GM23338 (cell line): ENCODE data around the gene SORCS2. TPM values are rescaled to one million over a fixed set of nuclear protein-coding genes. Genes with fewer than 3 reads are reported as not detected.

Experiments used
- ATAC-seq: fragments of 200-7000 bp; cut with Tn5 transposase; 3 replicates; pipeline ENCODE4 v1.9.1; 2020
- DNase-seq: peaks from one replicate; pipeline ENCODE4 v3.0.0-alpha.2; 2015; ENCODE audit warnings: low spot score
- H2AFZ ChIP-seq: fragments of 200-600 bp; sonication (generic); 2 replicates; pipeline ENCODE4 v1.8.0; 2016; ENCODE audit warnings: antibody characterized with exemption, mild to moderate bottlenecking, moderate library complexity
- H3F3A ChIP-seq: fragments of 200-600 bp; sonication (generic); replicated peaks from 2 replicates; pipeline ENCODE4 v1.8.0; 2017; ENCODE audit warnings: antibody characterized with exemption, mixed run types, low read depth
- H3K27ac ChIP-seq: fragments of 200-600 bp; sonication (generic); 2 replicates; pipeline ENCODE4 v1.6.1; 2016; ENCODE audit warnings: low read depth
- H3K27me3 ChIP-seq: fragments of 200-600 bp; sonication (generic); 2 replicates; pipeline ENCODE4 v1.8.0; 2016; ENCODE audit warnings: mild to moderate bottlenecking, mixed run types, moderate library complexity; ENCODE audit not compliant: insufficient read depth
- H3K36me3 ChIP-seq: fragments of 200-600 bp; sonication (generic); 2 replicates; pipeline ENCODE4 v1.8.0; 2016; ENCODE audit warnings: mild to moderate bottlenecking; ENCODE audit not compliant: insufficient read depth
- H3K4me1 ChIP-seq: fragments of 200-600 bp; sonication (generic); 2 replicates; pipeline ENCODE4 v1.8.0; 2016; ENCODE audit warnings: mild to moderate bottlenecking, moderate library complexity; ENCODE audit not compliant: insufficient read depth
- H3K4me2 ChIP-seq: fragments of 200-600 bp; sonication (generic); 2 replicates; pipeline ENCODE4 v1.7.1; 2017; ENCODE audit warnings: mixed run types
- H3K4me3 ChIP-seq: fragments of 200-600 bp; sonication (generic); 2 replicates; pipeline ENCODE4 v1.6.1; 2016; ENCODE audit warnings: mixed run types
- H3K79me2 ChIP-seq: fragments of 200-600 bp; sonication (generic); replicated peaks from 2 replicates; pipeline ENCODE4 v1.8.0; 2017; ENCODE audit warnings: mild to moderate bottlenecking; ENCODE audit not compliant: insufficient read depth
- H3K9me2 ChIP-seq: fragments of 200-600 bp; sonication (generic); 2 replicates; pipeline ENCODE4 v1.8.0; 2017; ENCODE audit not compliant: insufficient read depth
- H4K20me1 ChIP-seq: fragments of 200-600 bp; sonication (generic); replicated peaks from 2 replicates; pipeline ENCODE4 v1.8.0; 2017; ENCODE audit warnings: mild to moderate bottlenecking; ENCODE audit not compliant: insufficient read depth
- H3K27ac Mint-ChIP-seq: 2 replicates; pipeline ENCODE4 v1.8.0; 2020; ENCODE audit warnings: inconsistent platforms, mild to moderate bottlenecking, moderate library complexity, mixed read lengths
- H3K27me3 Mint-ChIP-seq: 3 replicates; pipeline ENCODE4 v1.8.0; 2022; ENCODE audit warnings: low read depth, mild to moderate bottlenecking, moderate library complexity, mixed read lengths, inconsistent platforms; ENCODE audit not compliant: insufficient read depth, poor library complexity
- H3K36me3 Mint-ChIP-seq: 3 replicates; pipeline ENCODE4 v1.8.0; 2021; ENCODE audit warnings: low read depth, mild to moderate bottlenecking, inconsistent platforms, moderate library complexity, mixed read lengths
- H3K4me1 Mint-ChIP-seq: 3 replicates; pipeline ENCODE4 v1.8.0; 2020; ENCODE audit warnings: mild to moderate bottlenecking, inconsistent platforms, mixed read lengths
- H3K4me3 Mint-ChIP-seq: 3 replicates; pipeline ENCODE4 v1.8.0; 2021; ENCODE audit warnings: moderate library complexity, mild to moderate bottlenecking, inconsistent platforms, mixed read lengths
- H3K9me3 Mint-ChIP-seq: 3 replicates; pipeline ENCODE4 v1.8.0; 2020; ENCODE audit warnings: moderate library complexity, mild to moderate bottlenecking, inconsistent platforms, mixed read lengths
- CREB1 ChIP-seq: fragments of 250-450 bp; sonication (Bioruptor Pico); IDR thresholded peaks from 2 replicates; pipeline ENCODE4 v1.5.0; 2020; ENCODE audit warnings: low read depth, mild to moderate bottlenecking, moderate library complexity
- CTCF ChIP-seq, 2 experiments: fragments of 200-600 bp in 1 of 2; sonication (generic) in 1 of 2; conservative IDR thresholded peaks; 2 replicates each; pipeline versions ENCODE4 v1.5.1 to v1.6.1; 2016 to 2017; ENCODE audit warnings: antibody characterized with exemption in 2 of 2, low read depth in 2 of 2, mild to moderate bottlenecking in 2 of 2, moderate library complexity in 1 of 2
- ETS1 ChIP-seq: IDR thresholded peaks from 2 replicates; pipeline ENCODE4 v1.6.1; 2016; ENCODE audit warnings: antibody characterized with exemption
- EZH2 ChIP-seq: fragments of 200-600 bp; sonication (generic); IDR thresholded peaks from one replicate; pipeline ENCODE4 v1.8.0; 2017; ENCODE audit warnings: antibody characterized with exemption, mild to moderate bottlenecking, low read depth; ENCODE audit not compliant: unreplicated experiment
- EZH2phosphoT487 ChIP-seq: fragments of 200-600 bp; sonication (generic); IDR thresholded peaks from one replicate; pipeline ENCODE4 v1.8.1; 2018; ENCODE audit warnings: antibody characterized with exemption; ENCODE audit not compliant: unreplicated experiment
- JUNB ChIP-seq: IDR thresholded peaks from one replicate; pipeline ENCODE4 v1.6.1; 2016; ENCODE audit warnings: antibody characterized with exemption; ENCODE audit not compliant: unreplicated experiment
- NANOG ChIP-seq: IDR thresholded peaks from 2 replicates; pipeline ENCODE4 v1.6.1; 2016; ENCODE audit warnings: antibody characterized with exemption, borderline replicate concordance
- POLR2AphosphoS5 ChIP-seq: IDR thresholded peaks from 2 replicates; pipeline ENCODE4 v1.6.1; 2016; ENCODE audit warnings: antibody characterized with exemption, low read depth
- REST ChIP-seq: IDR thresholded peaks from one replicate; pipeline ENCODE4 v1.6.1; 2018; ENCODE audit warnings: antibody characterized with exemption; ENCODE audit not compliant: unreplicated experiment
- STAT1 ChIP-seq: IDR thresholded peaks from one replicate; pipeline ENCODE4 v1.6.1; 2016; ENCODE audit warnings: antibody characterized with exemption; ENCODE audit not compliant: unreplicated experiment
- ZNF114 ChIP-seq: fragments of 250-450 bp; sonication (Bioruptor Pico); IDR thresholded peaks from 2 replicates; pipeline ENCODE4 v1.5.0; 2020; ENCODE audit warnings: mild to moderate bottlenecking, moderate library complexity
- ZNF331 ChIP-seq: fragments of 250-450 bp; sonication (Bioruptor Pico); IDR thresholded peaks from 2 replicates; pipeline ENCODE4 v1.5.0; 2020; ENCODE audit warnings: low read depth, mild to moderate bottlenecking, moderate library complexity
- ZNF462 ChIP-seq: fragments of 250-450 bp; sonication (Bioruptor Pico); IDR thresholded peaks from 2 replicates; pipeline ENCODE4 v1.5.0; 2020; ENCODE audit warnings: mild to moderate bottlenecking, moderate library complexity
- polyA plus RNA-seq: library from polyadenylated mRNA; unstranded; fragments of >200 nt; fragmentation: Nextera tagmentation; extraction: Ambion mirVana; gene quantifications from 2 replicates; pipeline ENCODE4 v1.2.1, GENCODE V29; 2016
- total RNA-seq: library from RNA; depleted of rRNA; stranded (reverse); fragments of >200 nt; shearing (Covaris generic); gene quantifications from 2 replicates; pipeline ENCODE4 v1.2.3, GENCODE V29; 2014

Gene SORCS2
- total and polyA plus RNA-seq, 2 experiments from 2014 or later: 0.47 to 2.4 TPM

GRCh38 chr4:7767966-7768365, 575.6 kb downstream of the SORCS2 start:
- H3K4me1 Mint-ChIP-seq: peaks cover 35% of the 10 kb centered on the region
- Histone ChIP-seq H3K79me2 (no peaks in the 10 kb centered on the region), H4K20me1 (no peaks in the 10 kb centered on the region)

More at GRCh38 chr4:7767966-7768365, 575.6 kb downstream of the SORCS2 start:
- ATAC-seq: no peak
- H3K4me1 ChIP-seq: no peaks in the 10 kb centered on the region
- no peak for TF ChIP-seq REST
- TF ChIP-seq JUNB: no peak
- TF ChIP-seq EZH2phosphoT487: no peak
- no peak for TF ChIP-seq ZNF462 (CRISPR knock-in tag)
- no peak for TF ChIP-seq POLR2AphosphoS5
- TF ChIP-seq CTCF (conservative IDR thresholded peaks at IDR 0.05; ENCODE audit: low read depth in 2 of 2): no peak
- TF ChIP-seq ZNF331 (CRISPR knock-in tag): no peak
- no peak for TF ChIP-seq ETS1
- no peak for TF ChIP-seq EZH2
- no peak for TF ChIP-seq NANOG
- TF ChIP-seq STAT1: no peak
- TF ChIP-seq CREB1 (CRISPR knock-in tag): no peak
- no peak for TF ChIP-seq ZNF114 (CRISPR knock-in tag)
- no peaks in the 10 kb centered on the region for H3K36me3 ChIP-seq
- no peak overlapping the region for H3K4me2 ChIP-seq
- H3K9me2 ChIP-seq: no peaks in the 10 kb centered on the region
- no peaks in the 10 kb centered on the region for H3K27me3 ChIP-seq
- DNase-seq: no peak
- H3K36me3 Mint-ChIP-seq: peaks cover 18% of the 10 kb centered on the region
- H3K27ac Mint-ChIP-seq: no peak overlapping the region; the same call in 1 of the 2 replicates
- no peak overlapping the region for H2AFZ ChIP-seq
- H3K4me3 Mint-ChIP-seq: no peak overlapping the region
- H3K27me3 Mint-ChIP-seq: peaks cover 16% of the 10 kb centered on the region
- H3K4me3 ChIP-seq: no peak overlapping the region
- no peaks in the 10 kb centered on the region for H3F3A ChIP-seq
- no peak overlapping the region for H3K27ac ChIP-seq
- no peaks in the 10 kb centered on the region for H3K9me3 Mint-ChIP-seq
